Measurements from ENCODE around the gene AZI2. TPM values are rescaled to one million over a fixed set of nuclear protein-coding genes. Genes with fewer than 3 reads are reported as not detected.
A peak's percentile ranks its signal among the peaks of the same experiment; 100 is the strongest.

AZI2 gene, protein sequence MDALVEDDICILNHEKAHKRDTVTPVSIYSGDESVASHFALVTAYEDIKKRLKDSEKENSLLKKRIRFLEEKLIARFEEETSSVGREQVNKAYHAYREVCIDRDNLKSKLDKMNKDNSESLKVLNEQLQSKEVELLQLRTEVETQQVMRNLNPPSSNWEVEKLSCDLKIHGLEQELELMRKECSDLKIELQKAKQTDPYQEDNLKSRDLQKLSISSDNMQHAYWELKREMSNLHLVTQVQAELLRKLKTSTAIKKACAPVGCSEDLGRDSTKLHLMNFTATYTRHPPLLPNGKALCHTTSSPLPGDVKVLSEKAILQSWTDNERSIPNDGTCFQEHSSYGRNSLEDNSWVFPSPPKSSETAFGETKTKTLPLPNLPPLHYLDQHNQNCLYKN
- total RNA-seq = 55.1 TPM

- DNase-seq (ENCODE audit: low spot score) = peak; percentile 95
These were observed at the start of gene AZI2, which contains the start of gene ZCWPW2 for GRCh38 chr3:28348629-28349468. Gene AZI2, minus strand, starts transcription at chr3:28348824. Its CDS starts 8,207 bp downstream, at chr3:28340617. Gene ZCWPW2, plus strand, starts transcription at chr3:28348721. Its CDS starts 64,348 bp downstream, at chr3:28413069.

- no peak for DNase-seq (ENCODE audit: low spot score)
These were observed 40.4 kb upstream of the AZI2 start for GRCh38 chr3:28388978-28389377.

DNA sequence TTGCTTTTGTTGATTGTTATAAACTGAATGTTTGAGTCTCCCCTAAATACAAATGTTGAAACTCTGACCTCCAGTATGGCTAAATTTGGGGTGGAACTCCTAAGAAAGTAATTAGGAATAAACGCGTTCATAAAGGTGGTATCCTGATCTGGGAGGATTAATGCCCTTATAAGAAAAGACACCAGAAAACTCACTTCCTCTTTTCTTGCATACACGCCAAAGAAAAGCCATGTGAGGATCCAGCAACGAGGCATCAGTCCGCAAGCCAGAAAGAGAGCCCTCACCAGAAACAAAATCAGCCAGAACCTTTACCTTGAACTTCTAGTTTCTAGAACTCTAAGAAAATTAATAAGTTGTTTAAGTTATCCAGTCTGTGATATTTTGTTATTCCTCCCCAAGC, 37.4 kb upstream of the AZI2 start:
- no peak for DNase-seq (ENCODE audit: low spot score)

DNA sequence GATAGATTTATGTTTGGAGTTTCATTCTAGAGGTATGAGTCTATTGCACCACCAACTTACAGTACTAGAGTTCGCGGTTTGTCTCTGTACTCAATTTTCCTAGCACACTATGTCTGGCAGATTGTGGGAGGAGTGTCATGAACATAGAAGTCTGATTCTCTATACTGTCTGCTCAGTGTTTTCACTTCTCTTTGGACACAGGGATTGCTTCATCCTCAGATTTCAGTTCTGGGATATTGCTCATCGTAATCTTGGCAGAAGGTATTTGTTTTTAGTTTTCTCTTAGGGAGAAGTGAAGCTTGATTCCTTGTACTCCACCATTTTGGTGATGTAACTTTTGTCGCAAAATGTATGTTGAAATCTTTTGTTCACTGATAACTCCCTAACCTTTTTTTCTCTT, 27.8 kb upstream of the AZI2 start:
- DNase-seq (ENCODE audit: low spot score) = peak; percentile 10

- DNase-seq (ENCODE audit: low spot score) = no peak
These were observed 911 bp upstream of the AZI2 start for GRCh38 chr3:28349469-28350000.

DNA sequence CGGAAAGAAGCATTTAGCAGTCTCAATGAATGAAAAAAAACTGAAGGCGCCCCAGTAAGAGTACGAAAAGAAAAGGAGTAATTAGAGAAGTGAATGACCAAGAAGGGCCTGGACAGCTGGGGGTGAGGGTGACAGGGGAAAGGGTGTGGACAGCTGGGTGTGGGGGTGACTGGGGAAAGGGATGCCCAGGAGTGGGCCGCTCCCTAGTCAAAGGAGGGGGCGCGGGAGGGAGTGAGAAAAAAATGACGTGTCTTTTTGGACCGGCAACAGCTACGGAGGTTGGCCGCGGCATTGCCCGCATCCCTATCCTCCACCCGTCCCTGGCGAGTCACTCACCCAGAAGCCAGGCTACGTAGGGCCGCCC, 377 bp downstream of the AZI2 start:
- DNase-seq (ENCODE audit: low spot score) = no peak

DNA sequence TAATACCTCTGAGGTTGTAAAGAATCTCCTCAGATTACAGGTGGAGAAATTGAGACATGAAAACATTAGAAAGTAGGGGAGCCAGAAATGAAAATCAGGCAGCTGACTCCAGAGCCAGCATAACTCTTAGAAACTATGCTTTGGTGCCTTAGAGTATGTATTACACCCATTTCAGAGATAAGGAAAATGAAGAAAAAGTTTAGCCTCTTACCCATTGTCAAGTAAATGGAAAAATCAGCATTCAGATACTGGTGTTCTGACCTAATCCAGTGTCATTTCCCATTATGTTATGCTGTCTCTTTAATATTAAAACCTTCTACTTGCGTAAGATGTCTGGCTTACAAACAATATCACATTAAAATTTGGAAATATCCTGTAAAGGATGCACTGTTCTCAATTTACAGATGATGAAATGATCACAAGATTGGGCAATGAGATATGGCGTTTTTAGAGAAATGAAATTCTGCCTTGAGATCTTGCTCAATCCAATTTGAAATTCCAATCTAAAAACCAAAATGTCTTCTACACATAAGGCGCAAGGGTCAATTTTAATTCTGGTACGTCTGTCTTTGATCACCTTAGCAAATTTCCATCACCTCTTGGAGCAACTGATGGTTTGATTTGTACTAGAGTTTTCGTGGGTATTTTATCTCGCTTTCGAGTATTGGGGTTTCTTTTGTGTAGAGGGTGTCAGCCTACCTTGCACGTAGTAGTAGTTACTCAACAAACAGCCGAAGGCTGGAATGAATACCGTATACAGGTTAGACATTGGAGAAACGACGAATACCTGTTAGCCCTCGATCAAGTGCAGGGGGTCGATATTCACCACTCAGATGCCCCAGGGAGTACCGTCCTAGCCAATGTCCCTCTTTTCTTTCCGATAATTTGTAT, 1.0 kb downstream of the AZI2 start:
- DNase-seq (ENCODE audit: low spot score) = no peak

- DNase-seq (ENCODE audit: low spot score) = no peak
These were observed 2.9 kb downstream of the AZI2 start for GRCh38 chr3:28345690-28346089.

DNA sequence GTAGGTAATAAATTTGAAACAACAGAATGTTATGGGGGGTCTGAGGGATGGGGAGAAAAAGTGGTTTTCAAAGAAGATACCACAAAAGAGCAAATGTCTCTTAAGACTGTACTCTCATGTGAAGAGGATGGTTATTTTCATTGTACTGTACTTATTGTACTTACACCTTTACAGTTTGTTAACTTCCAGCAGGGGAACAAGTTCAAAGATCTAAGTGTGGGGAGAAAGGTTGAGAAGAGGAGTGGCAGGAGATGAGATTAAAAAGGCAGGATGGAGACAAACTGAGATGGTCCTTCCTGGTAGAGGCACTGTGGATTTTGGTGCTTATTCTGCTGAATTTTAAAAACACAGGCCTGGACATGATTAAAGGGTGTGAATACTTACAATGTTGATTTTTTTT, 5.5 kb downstream of the AZI2 start:
- DNase-seq (ENCODE audit: low spot score) = no peak

GRCh38 chr3:28337230-28337629, 11.4 kb downstream of the AZI2 start:
- DNase-seq (ENCODE audit: low spot score) = no peak

DNA sequence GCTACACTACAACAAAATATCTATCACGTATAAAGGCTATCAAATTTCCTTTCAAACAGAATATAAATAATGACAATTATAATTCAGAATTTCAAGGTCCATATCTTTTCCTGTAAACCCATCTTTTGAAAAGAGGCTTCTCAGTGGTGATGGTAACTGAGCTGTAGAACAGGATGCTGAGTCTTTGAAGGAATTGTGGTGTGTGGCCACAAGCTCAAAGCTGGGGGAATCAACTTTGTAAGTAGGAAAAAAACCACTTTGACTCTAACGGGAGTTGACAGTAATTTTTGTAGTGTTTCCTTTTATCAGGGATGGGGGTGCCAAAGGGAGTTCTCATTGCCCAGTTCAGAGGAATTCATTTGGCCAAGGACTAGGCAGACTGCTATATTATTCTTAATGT, 13.4 kb downstream of the AZI2 start:
- DNase-seq (ENCODE audit: low spot score) = no peak

DNA sequence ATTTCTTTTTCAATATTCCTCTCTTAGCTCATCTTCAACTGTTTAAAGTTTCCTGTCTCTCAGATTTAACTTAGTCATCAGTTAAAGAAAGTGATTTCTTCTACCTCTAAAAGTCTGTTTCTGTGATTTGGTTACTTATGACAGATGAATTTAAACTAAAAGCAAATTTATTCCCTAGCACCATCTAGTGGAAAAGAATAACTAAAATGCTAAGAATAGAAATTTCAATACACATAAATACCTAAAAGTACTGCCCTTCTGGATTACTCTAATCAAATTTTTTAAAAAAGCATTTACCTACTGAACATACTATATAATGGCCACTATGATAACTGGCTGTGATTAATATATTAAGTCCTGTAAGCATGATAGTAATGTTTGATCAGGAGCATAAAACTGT, 14.1 kb downstream of the AZI2 start:
- DNase-seq (ENCODE audit: low spot score) = no peak

DNA sequence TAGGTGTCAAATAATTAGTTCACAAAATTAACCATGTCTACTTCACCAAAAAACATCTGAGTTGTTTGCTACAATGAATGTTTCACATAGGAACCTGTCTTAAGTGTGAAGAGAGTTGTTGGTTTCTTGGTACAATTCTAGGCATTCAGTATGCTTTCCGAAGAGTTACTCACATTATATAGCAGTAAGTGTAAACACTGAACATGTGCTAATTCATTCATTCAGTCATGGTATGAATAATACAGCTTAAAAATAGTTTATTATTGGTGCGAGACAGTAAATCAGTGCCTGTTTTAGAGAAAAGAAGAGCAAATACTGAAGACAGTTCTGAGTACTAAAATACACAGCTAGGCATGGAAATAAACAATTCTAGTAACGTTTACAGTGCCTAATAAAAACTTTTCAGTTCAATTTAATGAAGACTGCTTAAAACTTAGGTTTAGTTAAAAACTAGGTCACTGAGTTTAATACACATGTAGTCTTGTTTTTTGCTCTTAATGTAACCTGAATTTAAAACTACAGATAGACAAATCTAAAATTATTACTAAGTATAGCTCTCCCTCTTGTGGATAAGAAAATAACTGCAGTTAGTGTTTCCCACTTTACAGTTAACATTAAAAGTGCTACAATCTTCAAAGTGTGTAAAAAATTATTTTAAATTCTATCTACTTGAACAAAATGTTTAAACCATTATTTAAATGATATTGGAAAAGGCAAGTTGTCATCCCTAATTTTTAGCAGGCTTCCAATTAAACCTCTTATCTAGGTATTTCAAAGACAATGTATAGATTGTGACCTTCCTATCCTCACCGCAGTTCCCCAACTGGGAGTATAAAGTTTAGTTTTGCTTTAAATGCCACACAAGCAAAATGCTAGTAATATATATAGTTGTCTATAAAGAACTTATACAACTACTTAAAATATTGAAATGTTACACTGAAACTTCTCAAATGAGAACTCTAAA, 20.2 kb downstream of the AZI2 start:
- DNase-seq (ENCODE audit: low spot score) = no peak

- no peak for DNase-seq (ENCODE audit: low spot score)
These were observed 22.1 kb downstream of the AZI2 start for GRCh38 chr3:28326458-28326926.

GRCh38 chr3:28322464-28322863, 26.2 kb downstream of the AZI2 start:
- no peak for DNase-seq (ENCODE audit: low spot score)

DNA sequence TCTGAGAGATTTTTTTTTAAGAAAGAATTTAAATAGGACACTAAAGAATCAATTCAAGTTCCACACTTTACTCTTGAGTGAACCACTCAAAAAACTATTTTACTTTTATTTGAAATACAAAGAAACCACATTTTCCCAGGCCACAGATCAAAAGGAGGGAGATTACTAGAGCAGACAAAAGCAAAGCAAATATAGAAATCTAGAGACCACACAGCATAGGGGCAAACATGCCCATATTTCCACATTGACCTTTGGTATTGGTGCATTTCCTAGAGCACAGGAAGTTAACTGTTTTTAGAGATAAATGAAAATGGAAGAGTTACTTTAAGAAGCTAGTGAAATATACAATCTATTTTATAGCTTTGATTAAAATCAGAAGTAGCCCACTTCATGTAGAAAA, 27.6 kb downstream of the AZI2 start:
- DNase-seq (ENCODE audit: low spot score) = no peak

DNA sequence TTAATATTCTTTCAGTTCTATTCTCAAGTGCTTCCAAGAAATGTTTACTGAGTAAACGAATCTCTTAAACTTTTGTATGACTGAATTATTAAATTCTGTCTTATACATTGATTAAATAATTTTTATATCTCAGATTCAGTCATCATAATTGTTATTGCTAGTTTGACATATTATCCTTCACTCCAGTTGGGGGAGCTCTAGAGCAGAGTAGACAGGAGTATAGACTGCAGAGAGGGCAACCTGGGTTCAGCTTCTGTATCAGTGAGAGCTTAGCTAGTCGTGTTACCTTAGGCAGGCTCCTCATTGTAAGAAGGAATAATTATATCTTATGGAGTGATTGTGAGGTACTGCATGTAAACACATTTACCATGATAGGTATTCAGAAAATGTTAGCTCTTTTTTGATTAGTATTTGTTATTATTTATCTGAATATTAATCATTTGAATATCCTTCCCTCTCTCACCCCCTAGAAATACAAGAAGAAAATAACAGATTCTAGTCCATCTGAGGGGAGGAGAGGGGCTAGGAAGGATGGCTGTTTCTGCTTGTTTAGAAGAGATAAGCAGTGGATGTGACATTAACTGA, 31.1 kb downstream of the AZI2 start:
- DNase-seq (ENCODE audit: low spot score) = peak; percentile 19

GRCh38 chr3:28316226-28316625, 32.4 kb downstream of the AZI2 start:
- DNase-seq (ENCODE audit: low spot score) = no peak

DNA sequence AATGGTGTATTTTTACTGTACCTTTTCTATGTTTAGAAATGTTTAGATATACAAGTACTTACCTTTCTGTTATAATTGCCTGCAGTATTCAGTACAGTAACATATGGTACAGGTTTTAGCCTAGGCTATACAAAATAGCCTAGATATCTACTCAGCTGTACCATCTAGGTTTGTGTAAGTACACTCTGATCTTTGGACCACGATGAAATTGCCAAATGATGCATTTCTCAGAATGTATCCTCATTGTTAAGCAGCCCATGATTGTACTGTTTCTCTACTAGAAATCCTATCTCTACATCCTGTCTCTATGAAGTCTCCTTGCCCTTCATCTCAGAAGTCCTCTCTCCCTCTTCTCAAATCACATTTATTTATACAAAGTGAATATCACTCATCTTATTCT, 32.9 kb downstream of the AZI2 start:
- no peak for DNase-seq (ENCODE audit: low spot score)

DNA sequence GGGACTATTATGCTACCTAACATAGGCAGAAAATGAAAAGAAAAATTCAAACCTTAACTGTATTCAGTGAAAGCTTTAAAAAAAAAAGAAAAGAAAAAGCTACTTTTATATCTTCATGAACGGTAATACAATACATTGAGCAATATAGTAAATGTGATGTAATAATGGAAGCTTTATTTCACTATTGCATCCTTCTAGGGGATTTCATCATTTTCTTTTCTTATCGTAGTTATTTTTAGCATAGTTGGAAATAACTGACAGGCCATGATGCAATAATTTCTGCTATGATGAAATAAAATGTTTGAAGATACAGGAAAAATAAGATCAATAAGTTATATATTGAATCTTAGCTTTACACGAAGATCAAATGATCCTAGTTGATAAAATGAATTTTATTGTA, 40.4 kb downstream of the AZI2 start:
- no peak for DNase-seq (ENCODE audit: low spot score)

Data from mucosa of gallbladder (tissue), 1 donor.